GM10847 (cell line): Measurements from ENCODE around the gene VSIG1.

ENCODE experiments used
- POLR2A ChIP-seq: IDR thresholded peaks from 2 replicates; pipeline ENCODE4 v1.6.1; 2011; ENCODE audit not compliant: insufficient read length; ENCODE audit errors: extremely low read depth

Gene VSIG1

DNA sequence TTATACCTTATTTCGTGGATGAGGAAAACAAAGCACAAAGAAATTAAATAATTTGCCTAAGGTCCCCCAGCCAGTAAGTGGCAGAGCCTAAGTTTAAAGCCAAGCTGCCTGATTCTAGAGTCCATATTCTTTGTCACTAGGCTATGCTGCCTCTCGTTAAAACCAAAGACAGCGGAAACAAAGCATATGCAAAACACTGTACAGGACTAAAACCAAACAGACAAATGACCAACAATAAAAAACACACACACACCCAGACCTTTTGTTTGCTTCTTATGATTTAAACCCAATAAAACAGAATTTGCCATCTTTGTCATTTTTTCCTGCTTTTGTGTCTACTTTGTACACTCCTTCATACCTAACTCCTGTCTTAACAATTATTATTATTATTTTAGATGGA is 10.1 kb upstream of the VSIG1 start:
- TF ChIP-seq POLR2A = no peak

DNA sequence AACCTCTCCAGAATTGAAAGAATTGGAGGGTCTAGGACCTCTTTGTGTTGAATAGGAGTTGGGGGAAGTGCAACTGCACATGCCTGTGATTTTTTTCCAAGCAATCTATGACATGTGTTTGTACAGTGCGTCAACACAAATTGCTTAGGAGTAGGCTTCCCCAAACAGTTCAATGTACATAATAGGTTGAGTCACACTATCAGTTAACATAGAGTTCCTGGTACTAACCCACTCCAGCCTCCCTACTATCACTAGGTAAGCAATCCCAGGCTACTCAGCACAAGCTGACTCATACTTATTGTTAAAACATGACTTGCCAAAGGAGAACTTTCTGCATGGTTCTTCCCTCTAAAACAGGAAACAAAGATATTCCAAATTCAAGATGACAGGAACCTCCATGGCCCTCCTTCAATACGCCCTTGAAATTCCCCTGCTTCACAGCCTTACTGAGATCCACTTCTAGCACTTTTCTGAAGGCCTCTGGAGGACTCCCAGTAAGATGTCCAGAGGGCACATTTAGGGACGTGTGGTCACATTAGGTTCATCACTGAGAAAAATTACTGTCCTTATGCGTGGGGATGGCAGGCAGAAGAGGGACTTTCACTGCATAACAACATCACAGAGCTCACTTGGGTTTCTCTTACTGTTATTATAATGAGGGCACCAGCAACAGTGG is 8.4 kb upstream of the VSIG1 start:
- TF ChIP-seq POLR2A = no peak

DNA sequence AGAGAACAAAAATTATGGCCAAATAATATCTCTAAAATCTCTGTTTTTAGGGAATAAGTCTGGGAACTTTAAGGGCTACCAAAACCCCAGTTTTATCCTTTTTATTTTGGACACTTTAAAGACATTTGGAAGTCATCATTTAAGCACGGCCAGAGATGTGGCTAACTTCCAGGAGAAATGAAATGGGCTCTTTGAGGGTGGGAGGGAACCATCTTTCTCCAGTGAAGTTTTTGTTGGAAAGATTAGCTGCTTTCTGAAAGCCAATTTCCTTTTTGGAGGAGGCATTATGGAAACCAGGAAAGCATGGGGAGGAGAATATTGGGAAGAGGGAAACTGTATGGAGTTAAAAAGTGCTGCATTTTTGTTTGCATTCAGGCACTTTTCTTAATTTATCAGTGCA is 4.8 kb downstream of the VSIG1 start:
- no peak for TF ChIP-seq POLR2A

DNA sequence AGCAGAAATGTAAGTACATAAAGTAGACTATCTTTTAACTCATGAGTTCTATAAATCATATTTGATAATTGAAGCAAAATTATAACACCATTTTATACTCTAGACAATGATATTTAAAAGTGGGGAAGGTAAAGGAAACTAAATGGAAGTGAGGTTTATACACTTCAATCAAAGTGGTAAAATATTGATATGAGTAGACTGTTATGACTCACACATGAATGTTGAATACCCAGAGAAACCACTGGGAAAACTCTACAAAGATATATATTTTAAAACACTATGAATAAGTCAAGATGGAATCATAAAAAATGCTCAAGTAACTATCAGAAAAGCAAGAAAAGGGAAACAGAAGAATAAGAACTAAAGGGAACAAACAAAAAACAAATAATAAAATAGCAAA is 8.4 kb downstream of the VSIG1 start:
- TF ChIP-seq POLR2A = no peak

DNA sequence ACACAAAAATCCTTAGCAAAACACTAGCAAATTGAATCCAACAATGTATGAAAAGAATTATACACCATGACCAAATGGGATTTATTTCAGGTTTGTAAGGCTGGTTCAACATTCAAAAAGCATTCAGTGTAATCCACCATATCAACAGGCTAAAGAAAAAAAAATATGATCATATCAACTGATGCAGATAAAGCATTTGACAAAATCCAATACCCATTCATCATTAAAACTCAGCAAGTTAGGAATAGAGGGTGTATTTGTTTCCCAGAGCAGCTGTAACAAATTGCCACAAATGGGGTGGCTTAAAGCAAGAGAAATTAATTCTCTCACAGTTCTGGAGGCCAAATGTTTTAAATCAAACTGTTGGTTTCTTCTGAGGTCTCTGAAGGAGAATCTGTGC is 10.7 kb downstream of the VSIG1 start:
- TF ChIP-seq POLR2A = no peak

DNA sequence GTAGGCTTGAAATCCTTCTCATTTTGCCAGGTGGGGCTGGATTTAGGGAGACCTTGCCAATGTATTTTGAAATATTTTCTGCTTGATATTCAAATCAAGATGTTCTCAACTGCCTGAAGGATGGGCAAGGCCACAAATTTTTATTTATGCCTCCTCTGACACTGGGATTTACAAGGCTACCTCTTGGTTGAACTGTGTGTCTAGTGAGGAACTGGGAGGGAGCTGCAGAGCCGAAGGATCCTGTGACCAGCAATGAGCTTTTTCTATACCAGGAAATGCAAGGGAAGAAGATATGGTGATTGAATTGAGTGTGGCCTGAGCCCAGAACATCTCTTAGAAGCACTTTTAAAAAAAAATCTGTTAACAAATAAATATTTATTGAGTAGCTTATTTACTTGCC is 14.9 kb downstream of the VSIG1 start:
- no peak for TF ChIP-seq POLR2A

DNA sequence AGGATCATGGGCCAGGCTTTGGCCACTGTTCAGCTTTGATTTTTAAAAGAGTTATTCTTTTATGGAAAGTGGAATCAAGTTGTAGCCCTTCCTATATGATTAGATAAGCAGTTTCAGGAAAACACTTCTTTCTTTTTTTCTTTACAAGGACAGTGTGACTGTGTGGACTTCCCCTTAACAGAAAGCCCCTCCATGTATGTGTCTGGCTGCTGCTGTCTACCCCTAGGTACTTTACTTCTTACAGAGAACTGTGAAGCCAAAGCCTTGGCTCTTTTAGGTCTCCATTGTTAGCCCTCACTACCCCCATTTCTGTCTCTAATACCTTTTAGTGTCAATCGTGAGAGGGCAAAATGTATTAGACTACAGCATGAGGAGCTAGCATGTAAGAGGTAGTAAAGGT is 19.1 kb downstream of the VSIG1 start:
- no peak for TF ChIP-seq POLR2A

DNA sequence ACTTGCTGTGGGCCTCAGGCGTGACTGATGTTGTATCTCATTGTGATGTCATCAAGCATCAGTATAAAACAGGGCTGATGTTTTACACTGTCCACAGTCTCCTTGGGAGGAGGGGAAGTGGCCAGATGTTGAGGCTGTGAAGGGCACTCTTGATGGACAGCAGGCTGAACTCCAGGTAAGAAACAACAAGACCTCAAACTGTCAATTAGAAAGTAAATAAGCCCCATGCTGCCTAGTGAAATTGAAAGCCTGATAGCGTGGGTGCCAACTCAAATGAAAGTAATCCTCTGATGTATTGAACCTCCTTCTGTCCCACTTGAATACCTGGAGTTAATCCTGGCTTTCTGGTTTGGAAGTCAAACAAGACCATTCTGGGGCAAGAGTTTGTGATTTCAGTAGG is 19.7 kb downstream of the VSIG1 start:
- TF ChIP-seq POLR2A = no peak

DNA sequence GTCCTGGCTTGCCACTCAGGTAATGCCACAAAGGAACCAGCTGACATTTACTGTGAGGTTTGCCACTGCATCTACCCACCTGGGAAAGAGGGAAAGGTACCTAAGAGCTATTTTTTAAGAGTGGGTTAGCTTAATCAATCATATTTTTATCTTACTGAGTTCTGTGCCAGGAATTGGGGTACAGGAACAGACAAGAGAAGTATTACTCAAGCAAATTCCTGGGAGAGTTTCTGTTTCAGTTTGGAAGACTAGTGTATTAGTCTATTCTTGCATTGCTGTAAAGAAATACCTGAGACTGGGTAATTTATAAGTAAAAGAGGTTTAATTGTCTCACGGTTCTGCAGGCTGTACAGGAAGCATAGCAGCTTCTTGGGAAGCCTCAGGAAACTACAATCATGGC is 23.3 kb downstream of the VSIG1 start:
- no peak for TF ChIP-seq POLR2A

DNA sequence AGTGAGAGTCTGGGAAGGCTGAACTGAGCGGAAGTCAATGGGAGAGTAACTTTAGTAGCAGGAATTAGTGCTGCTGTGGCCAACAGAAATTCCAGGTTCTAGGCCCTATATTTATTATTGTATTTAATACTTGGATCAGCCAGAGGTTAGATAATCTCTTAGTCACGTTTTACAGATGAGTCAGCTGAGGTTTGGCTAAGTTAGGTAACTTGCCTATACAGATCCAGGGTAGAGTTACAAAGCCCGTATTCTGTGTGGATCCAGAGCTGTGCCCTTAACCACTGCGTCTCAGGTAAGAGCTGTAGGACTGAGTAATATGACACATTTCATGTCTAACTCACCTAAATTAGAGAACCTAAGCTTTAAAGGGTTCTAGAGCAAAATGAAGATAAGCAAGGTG is 26.0 kb downstream of the VSIG1 start:
- no peak for TF ChIP-seq POLR2A

DNA sequence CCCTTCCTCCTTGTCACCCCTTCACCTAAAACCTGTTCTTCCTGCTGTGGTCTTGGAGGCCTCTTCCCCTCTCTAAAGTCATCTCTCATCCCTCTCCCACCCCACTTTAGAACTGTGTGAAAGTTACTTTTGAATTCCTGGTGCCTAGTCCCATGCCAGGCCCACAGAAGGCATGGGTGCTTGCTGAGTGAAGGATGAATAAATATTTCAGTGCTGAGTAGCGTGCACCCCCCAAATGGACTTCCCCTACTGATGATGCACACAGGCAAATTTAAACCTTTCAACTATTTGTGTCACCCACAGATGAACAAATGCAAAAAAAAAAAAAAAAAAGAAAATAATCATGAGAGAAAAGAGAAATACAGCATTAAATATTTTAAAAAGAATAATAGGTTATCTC is 26.7 kb downstream of the VSIG1 start:
- no peak for TF ChIP-seq POLR2A

DNA sequence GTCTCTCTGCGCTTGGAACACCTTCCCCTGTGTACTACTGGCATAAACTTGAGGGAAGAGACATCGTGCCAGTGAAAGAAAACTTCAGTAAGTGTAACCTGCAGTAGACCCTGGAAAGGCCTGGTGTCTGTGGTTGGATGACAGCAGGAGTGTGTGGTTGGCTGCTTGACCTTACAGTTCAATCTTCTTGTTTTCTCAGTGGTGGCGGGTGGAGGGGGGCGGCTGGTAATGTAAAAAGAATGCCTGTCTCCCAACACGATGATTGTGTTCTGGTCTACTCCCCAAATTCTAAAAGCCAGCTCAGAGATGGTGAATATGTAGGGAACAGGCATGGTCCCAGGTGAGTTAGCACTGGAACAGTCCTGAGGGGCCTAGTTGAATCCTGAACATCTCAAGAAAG is 27.9 kb downstream of the VSIG1 start:
- no peak for TF ChIP-seq POLR2A

DNA sequence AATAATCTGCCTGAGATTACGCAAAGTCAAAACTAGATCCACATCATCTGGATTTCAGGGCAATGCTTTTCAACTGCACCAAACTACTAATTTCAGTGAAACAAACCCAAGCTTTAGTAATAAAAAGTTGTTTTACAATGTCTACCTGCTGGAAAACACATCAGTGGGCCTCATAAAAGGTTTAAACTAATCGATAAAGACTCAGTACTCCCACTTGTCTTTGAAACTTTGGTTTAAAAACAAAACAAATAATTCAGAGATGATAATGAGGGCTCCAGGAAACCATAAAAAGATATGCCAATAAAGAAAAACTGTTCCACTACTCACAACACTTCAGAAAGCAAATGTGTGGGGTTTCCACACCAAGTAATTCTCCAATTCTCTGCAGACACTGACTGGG is 36.2 kb downstream of the VSIG1 start:
- TF ChIP-seq POLR2A = no peak

DNA sequence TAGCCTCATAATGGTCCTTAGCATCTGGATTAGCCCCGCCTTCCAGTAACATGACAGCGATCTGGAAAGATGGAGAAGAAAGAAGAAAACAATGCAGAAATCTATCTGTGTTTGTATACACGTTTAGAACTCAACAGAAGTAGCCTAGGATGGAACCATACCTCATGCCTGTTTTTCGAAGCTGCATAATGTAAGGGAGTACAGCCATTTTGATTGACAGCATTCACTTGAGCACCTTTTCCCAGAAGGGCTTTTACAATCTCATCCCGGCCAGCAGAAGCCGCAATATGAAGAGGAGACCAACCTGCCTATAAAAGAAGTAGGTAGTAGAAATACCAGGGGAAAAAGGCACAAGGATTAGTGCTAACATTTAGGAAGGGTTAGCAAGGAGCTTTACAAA is 42.9 kb downstream of the VSIG1 start:
- no peak for TF ChIP-seq POLR2A

DNA sequence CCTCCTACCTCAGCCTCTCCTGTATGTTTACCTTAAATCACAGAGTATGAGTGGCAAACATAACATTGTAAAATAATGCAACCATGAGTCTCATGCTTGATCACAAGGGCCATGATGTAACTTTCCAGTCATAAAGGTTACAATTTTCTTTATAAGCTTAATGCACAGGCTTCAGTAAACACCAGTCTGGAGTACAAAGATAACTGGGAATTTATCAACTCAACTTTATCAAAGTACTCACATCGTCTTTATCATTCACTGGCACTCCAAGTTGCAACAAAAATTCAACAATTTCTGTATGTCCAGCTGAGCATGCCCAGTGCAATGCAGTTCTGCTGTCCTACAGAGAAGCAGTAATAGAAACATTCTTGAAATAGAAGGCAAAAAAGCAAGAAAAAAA is 43.6 kb downstream of the VSIG1 start:
- no peak for TF ChIP-seq POLR2A

DNA sequence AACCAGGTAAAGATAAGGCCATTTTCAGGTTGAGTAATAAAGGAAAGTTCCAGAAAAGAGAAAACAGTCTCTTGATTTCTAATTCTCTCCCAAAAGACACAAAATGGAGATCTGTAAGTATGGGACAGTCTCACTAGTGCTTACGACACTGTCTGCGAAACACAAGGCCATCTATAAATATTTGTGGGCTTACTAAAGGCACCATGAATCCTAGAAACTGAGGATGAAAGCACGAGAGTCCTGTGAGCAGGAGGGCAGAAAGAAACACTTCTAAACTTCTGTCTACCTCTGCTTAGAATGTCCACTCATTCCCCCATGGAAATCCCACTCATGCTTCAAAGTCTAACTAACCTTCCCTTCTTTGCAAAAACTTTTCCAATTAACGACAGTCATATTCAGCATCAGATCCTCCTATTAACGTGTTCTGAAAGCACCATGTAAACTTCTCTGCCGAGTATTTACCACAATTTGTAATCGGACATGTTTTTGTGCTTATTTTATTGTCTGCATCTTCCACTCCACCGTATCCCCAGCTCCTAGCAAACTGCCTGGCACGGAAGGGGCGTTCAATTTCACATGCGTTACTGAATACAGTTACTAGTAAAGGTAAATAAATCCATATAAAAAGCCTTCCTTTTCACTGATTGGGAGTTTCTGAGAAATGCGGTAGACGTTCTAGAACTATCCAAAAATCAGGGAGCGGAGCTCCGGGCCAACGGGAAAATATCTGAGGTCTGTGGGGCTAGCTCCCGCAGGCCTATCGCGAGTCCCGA is 45.8 kb downstream of the VSIG1 start:
- TF ChIP-seq POLR2A = no peak
